Natural killer cell (primary cell): ENCODE results near the gene BMP8A. TPM values are rescaled to one million over a fixed set of nuclear protein-coding genes. Genes with fewer than 3 reads are reported as not detected.

Experiments
- ATAC-seq, 3 donors: fragments of 150-1000 bp in 2 of 3; fragments of 200-7000 bp in 1 of 3; cut with Tn5 transposase; 1 replicate in 1 of 3; 2 replicates in 2 of 3; pipeline ENCODE4 v1.10.0; 2021; ENCODE audit warnings: mild to moderate bottlenecking in 2 of 3, moderate library complexity in 2 of 3
- DNase-seq, 2 donors: peaks; one replicate each; pipeline versions ENCODE4 v3.0.0 to v3.0.0-alpha.2; 2013 to 2021; ENCODE audit warnings: mixed read lengths in 1 of 2
- H3K27ac ChIP-seq: one replicate; pipeline ENCODE4 v1.5.1; 2013; ENCODE audit warnings: mild to moderate bottlenecking, low read length
- H3K27me3 ChIP-seq: one replicate; pipeline ENCODE4 v1.6.1; 2013; ENCODE audit warnings: low read length; ENCODE audit not compliant: control insufficient read depth, insufficient read depth
- H3K36me3 ChIP-seq: one replicate; pipeline ENCODE4 v1.6.1; 2013; ENCODE audit warnings: low read length; ENCODE audit not compliant: control insufficient read depth, insufficient read depth
- H3K4me1 ChIP-seq: one replicate; pipeline ENCODE4 v1.6.1; 2013; ENCODE audit warnings: low read length; ENCODE audit not compliant: control insufficient read depth, insufficient read depth
- H3K4me3 ChIP-seq: one replicate; pipeline ENCODE4 v1.5.1; 2013; ENCODE audit warnings: low read length
- H3K9me3 ChIP-seq: one replicate; pipeline ENCODE4 v1.6.1; 2013; ENCODE audit warnings: low read length; ENCODE audit not compliant: control insufficient read depth, insufficient read depth
- H3K27ac Mint-ChIP-seq, 2 donors: one replicate each; pipeline ENCODE4 v1.8.0; 2022; ENCODE audit warnings: mild to moderate bottlenecking in 2 of 2, mixed read lengths in 2 of 2, moderate library complexity in 1 of 2
- H3K27me3 Mint-ChIP-seq, 2 donors: one replicate each; pipeline ENCODE4 v1.8.0; 2022; ENCODE audit warnings: low read depth in 2 of 2, mixed read lengths in 2 of 2
- H3K36me3 Mint-ChIP-seq: one replicate; pipeline ENCODE4 v1.8.0; 2022; ENCODE audit warnings: mixed read lengths
- H3K4me1 Mint-ChIP-seq, 2 donors: one replicate each; pipeline ENCODE4 v1.8.0; 2022; ENCODE audit warnings: mixed read lengths in 2 of 2
- H3K4me3 Mint-ChIP-seq: one replicate; pipeline ENCODE4 v1.8.0; 2022; ENCODE audit warnings: mild to moderate bottlenecking, moderate library complexity, mixed read lengths
- H3K9me3 Mint-ChIP-seq, 2 donors: one replicate each; pipeline ENCODE4 v1.8.0; 2022; ENCODE audit warnings: mixed read lengths in 2 of 2
- CTCF ChIP-seq: fragments of 200-600 bp; IDR thresholded peaks from one replicate; pipeline ENCODE4 v1.8.0; 2022; ENCODE audit warnings: antibody characterized with exemption
- WGBS: methylation state at CpG from one replicate; pipeline ENCODE4 v1.1.7; 2013; ENCODE audit warnings: missing lambda C conversion rate; ENCODE audit not compliant: insufficient coverage; 5-methylcytosine and 5-hydroxymethylcytosine counted together
- intact Hi-C: fragments of 100-400 bp; cut with micrococcal nuclease; formaldehyde crosslinking; loops from one replicate; pipeline ENCODE4 v1.14.2; 2022
- total RNA-seq, 4 donors: library from RNA; stranded (reverse); fragments of 120-200 nt in 1 of 4; gene quantifications; one replicate each; pipeline versions ENCODE4 v1.2.3 to v1.2.4, GENCODE V29; 2013 to 2022

Gene BMP8A
- total RNA-seq, 3 donors from 2014 or later (not counting 1 experiment from before 2014, with no cell fraction given) = 0.29 to 1.6 (median 0.40) TPM

GRCh38 chr1:39567302-39567701 is 75.9 kb downstream of the BMP8A start:
- H3K9me3 Mint-ChIP-seq = no peaks in the 10 kb centered on the region
- Histone ChIP-seq H3K36me3 (peaks cover 91% of the 10 kb centered on the region), H3K27me3 (no peaks in the 10 kb centered on the region), H3K9me3 (no peaks in the 10 kb centered on the region), H3K4me1 (no peaks in the 10 kb centered on the region), H3K4me3 (no peak overlapping the region), H3K27ac (no peak overlapping the region)
- no peak for ATAC-seq
- no peak for DNase-seq
- H3K4me3 Mint-ChIP-seq = no peak overlapping the region
- H3K4me1 Mint-ChIP-seq = no peaks in the 10 kb centered on the region
- intact Hi-C loops = no loop called here
- no peaks in the 10 kb centered on the region for H3K27me3 Mint-ChIP-seq
- TF ChIP-seq CTCF = no peak
- 100% methylated on average over 1 of the region's 3 CpGs for WGBS
- H3K27ac Mint-ChIP-seq = no peak overlapping the region
- peaks cover 46% of the 10 kb centered on the region for H3K36me3 Mint-ChIP-seq

- H3K4me3 Mint-ChIP-seq = no peak overlapping the region
- no peak overlapping the region for H3K4me3 ChIP-seq
- ATAC-seq (no peak), DNase-seq (no peak)
- peaks cover 84% of the 10 kb centered on the region for H3K36me3 ChIP-seq
- H3K27me3 ChIP-seq = no peaks in the 10 kb centered on the region
- no peak for TF ChIP-seq CTCF
- no peaks in the 10 kb centered on the region for H3K27me3 Mint-ChIP-seq
- 93% methylated on average over 2 of the region's 2 CpGs for WGBS
- H3K4me1 Mint-ChIP-seq = peaks cover 1 to 2% of the 10 kb centered on the region in 2 donors
- no peaks in the 10 kb centered on the region for H3K9me3 Mint-ChIP-seq
- intact Hi-C loops = no loop called here
- H3K36me3 Mint-ChIP-seq = peaks cover 43% of the 10 kb centered on the region
- H3K27ac Mint-ChIP-seq = no peak overlapping the region
- H3K27ac ChIP-seq = no peak overlapping the region
- H3K9me3 ChIP-seq = no peaks in the 10 kb centered on the region
- no peaks in the 10 kb centered on the region for H3K4me1 ChIP-seq
Observed at GRCh38 chr1:39568208-39568607, 76.8 kb downstream of the BMP8A start.

- Histone ChIP-seq H3K27me3 (no peaks in the 10 kb centered on the region), H3K36me3 (peaks cover 76% of the 10 kb centered on the region), H3K9me3 (no peaks in the 10 kb centered on the region), H3K27ac (no peak overlapping the region), H3K4me1 (peaks cover 3% of the 10 kb centered on the region), H3K4me3 (no peak overlapping the region)
- ATAC-seq (no peak), DNase-seq (no peak)
- Mint-ChIP-seq H3K4me3 (no peak overlapping the region), H3K27me3 (no peaks in the 10 kb centered on the region), H3K27ac (no peak overlapping the region), H3K9me3 (no peaks in the 10 kb centered on the region), H3K4me1 (peaks cover 10% of the 10 kb centered on the region in 2 donors), H3K36me3 (peaks cover 40% of the 10 kb centered on the region)
- whole genome bisulfite sequencing = 90% methylated on average over 4 of the region's 4 CpGs
- no peak for TF ChIP-seq CTCF
- intact Hi-C loops = no loop called here
Observed at GRCh38 chr1:39569034-39569433, 77.6 kb downstream of the BMP8A start.

GRCh38 chr1:39570477-39571177 is 79.2 kb downstream of the BMP8A start:
- Histone ChIP-seq H3K27ac (no peak overlapping the region), H3K4me3 (no peak overlapping the region), H3K27me3 (no peaks in the 10 kb centered on the region), H3K4me1 (peaks cover 19% of the 10 kb centered on the region), H3K9me3 (no peaks in the 10 kb centered on the region), H3K36me3 (peaks cover 67% of the 10 kb centered on the region)
- Mint-ChIP-seq H3K27ac (no peak overlapping the region), H3K9me3 (no peaks in the 10 kb centered on the region), H3K36me3 (peaks cover 40% of the 10 kb centered on the region), H3K4me1 (peaks cover 26% of the 10 kb centered on the region in 2 donors), H3K4me3 (no peak overlapping the region), H3K27me3 (no peaks in the 10 kb centered on the region)
- no peak for DNase-seq
- no peak for ATAC-seq
- 95% methylated on average over 11 of the region's 11 CpGs for WGBS
- intact Hi-C loops = no loop called here
- no peak for TF ChIP-seq CTCF
